ENCODE data around the gene ELOB.

Gene ELOB

DNA sequence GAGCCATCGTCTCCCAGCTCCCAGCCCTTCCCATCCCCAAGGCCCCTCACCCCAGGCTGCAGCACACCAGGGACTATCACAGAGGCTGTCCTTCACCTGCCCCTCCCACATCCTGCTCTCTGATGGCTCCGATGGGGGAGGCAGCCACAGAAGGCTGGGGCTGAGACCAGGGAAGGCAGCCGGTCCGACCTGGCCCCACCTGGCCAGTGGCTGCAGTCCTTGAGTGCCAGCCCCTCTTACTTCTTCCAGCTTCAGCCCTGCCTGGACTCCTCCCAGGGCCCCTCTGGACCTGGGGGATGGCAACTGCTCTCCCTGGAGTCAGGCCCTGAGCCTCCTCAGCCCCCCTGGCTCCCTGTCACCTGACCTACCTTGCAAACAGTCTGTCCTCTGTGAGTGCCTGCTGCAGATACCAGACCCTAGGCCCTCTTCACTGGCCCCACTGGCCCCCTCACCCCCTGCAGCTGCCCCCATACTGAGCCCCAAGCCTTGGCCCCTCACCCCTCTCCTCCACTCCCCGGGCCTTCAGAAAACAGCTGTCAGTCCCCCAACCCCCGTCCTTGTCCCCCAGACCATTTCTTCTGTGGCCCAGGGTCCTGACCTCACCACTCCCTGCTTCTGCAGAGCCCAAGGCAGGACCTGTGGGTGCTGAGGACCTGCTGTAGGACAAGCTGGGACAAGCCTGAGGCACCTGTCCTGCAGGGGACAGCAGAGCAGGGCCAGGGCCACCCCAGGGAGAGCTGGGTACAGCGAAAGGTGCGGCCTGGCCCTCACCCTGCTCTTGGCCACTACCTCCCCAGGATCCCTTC is 37.3 kb downstream of the ELOB start:
- Histone ChIP-seq H3K27me3 (ENCODE audit: control insufficient read depth in 5 of 5, insufficient read depth in 4 of 5, low read length in 5 of 5) (peaks cover 19 to 39% (median 30%) of the 10 kb centered on the region in 5 donors), H3K9ac (ENCODE audit: low read length in 5 of 5) (no peak overlapping the region), H3K27ac (ENCODE audit: low read depth, low read length) (no peak overlapping the region), H3K4me1 (ENCODE audit: control insufficient read depth in 5 of 5, insufficient read depth in 5 of 5, low read length in 5 of 5) (no peaks in the 10 kb centered on the region), H3K36me3 (ENCODE audit: control insufficient read depth in 5 of 5, insufficient read depth in 5 of 5, low read length in 5 of 5) (no peaks in the 10 kb centered on the region), H3K9me3 (ENCODE audit: control insufficient read depth in 5 of 5, low read length in 5 of 5) (no peaks in the 10 kb centered on the region), H3K4me3 (ENCODE audit: low read depth in 1 of 5, low read length in 5 of 5) (no peak overlapping the region)

DNA sequence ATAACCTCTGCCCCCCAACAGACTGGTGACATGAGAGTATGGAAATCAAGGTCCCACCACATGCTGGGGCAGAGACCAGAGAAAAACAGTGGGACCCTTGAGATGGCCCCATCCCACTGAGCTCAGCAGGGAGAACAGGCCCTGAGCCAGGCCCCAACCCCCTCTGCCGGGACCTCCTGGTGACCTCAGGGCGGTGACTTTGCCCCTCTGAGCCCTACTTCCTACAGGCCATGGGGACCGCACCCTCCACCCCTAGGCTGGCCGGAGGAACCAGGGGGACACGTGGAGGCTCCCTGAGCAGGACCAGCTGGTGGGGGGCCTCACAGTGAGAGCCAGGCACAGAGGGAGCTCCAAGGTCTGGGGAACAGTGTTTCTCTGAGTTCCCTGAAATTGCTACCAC is 38.5 kb downstream of the ELOB start:
- Histone ChIP-seq H3K4me1 (ENCODE audit: control insufficient read depth in 5 of 5, insufficient read depth in 5 of 5, low read length in 5 of 5) (no peaks in the 10 kb centered on the region), H3K27ac (ENCODE audit: low read depth, low read length) (no peak overlapping the region), H3K9me3 (ENCODE audit: control insufficient read depth in 5 of 5, low read length in 5 of 5) (no peaks in the 10 kb centered on the region), H3K36me3 (ENCODE audit: control insufficient read depth in 5 of 5, insufficient read depth in 5 of 5, low read length in 5 of 5) (no peaks in the 10 kb centered on the region), H3K4me3 (ENCODE audit: low read depth in 1 of 5, low read length in 5 of 5) (no peak overlapping the region), H3K27me3 (ENCODE audit: control insufficient read depth in 5 of 5, insufficient read depth in 4 of 5, low read length in 5 of 5) (peaks cover 19 to 39% (median 30%) of the 10 kb centered on the region in 5 donors), H3K9ac (ENCODE audit: low read length in 5 of 5) (no peak overlapping the region)

DNA sequence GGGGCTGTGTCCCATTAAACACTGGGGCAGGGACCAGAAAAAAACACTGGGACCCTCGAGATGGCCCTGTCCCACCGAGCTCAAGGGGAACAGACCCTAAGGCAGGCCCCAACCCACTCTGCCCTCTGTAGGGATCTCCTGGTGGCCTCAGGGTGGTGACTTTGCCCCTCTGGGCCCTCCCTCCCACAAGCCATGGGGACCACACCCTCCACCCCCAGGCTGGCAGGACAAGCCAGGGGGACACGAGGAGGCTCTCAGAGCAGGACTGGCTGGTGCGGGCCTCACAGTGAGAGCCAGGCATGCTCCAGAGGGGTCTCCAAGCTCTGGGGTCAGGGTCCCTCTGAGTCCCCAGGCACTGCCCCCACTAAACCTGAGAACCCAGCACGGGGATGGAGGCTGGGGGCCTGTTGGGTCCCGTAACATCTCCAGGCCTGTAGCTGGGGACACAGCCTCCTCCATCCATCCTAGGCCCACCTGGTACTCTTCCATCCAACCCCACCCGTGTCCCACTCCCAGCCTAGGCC is 39.1 kb downstream of the ELOB start:
- no peaks in the 10 kb centered on the region for H3K9me3 ChIP-seq (ENCODE audit: control insufficient read depth in 5 of 5, low read length in 5 of 5)
- no peaks in the 10 kb centered on the region for H3K4me1 ChIP-seq (ENCODE audit: control insufficient read depth in 5 of 5, insufficient read depth in 5 of 5, low read length in 5 of 5)
- H3K36me3 ChIP-seq (ENCODE audit: control insufficient read depth in 5 of 5, insufficient read depth in 5 of 5, low read length in 5 of 5), result no peaks in the 10 kb centered on the region
- H3K4me3 ChIP-seq (ENCODE audit: low read depth in 1 of 5, low read length in 5 of 5), result no peak overlapping the region
- H3K9ac ChIP-seq (ENCODE audit: low read length in 5 of 5), result no peak overlapping the region
- H3K27me3 ChIP-seq (ENCODE audit: control insufficient read depth in 5 of 5, insufficient read depth in 4 of 5, low read length in 5 of 5), result peaks cover 19 to 39% (median 27%) of the 10 kb centered on the region in 5 donors
- no peak overlapping the region for H3K27ac ChIP-seq (ENCODE audit: low read depth, low read length)

DNA sequence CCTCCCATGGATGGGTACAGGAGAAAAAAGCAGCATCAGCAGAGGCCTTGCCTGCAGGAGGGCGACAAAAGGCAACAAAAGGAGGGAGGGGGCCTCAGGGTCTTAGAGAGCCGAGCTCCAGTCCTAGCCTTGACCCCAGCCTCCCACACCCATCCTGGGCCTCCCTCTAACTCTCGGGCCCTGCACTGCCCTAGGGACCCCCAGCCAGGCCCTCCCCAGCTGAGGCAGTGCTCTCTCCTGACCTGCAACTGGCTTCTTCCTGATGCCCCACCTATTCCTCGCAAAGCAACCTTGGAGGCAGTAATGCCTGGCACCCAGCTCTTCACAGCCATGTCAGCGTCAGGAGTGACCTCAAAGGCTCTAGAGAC is 39.9 kb downstream of the ELOB start:
- H3K4me3 ChIP-seq (ENCODE audit: low read depth in 1 of 5, low read length in 5 of 5), result no peak overlapping the region
- H3K27ac ChIP-seq (ENCODE audit: low read depth, low read length), result no peak overlapping the region
- peaks cover 19 to 39% (median 27%) of the 10 kb centered on the region in 5 donors for H3K27me3 ChIP-seq (ENCODE audit: control insufficient read depth in 5 of 5, insufficient read depth in 4 of 5, low read length in 5 of 5)

DNA sequence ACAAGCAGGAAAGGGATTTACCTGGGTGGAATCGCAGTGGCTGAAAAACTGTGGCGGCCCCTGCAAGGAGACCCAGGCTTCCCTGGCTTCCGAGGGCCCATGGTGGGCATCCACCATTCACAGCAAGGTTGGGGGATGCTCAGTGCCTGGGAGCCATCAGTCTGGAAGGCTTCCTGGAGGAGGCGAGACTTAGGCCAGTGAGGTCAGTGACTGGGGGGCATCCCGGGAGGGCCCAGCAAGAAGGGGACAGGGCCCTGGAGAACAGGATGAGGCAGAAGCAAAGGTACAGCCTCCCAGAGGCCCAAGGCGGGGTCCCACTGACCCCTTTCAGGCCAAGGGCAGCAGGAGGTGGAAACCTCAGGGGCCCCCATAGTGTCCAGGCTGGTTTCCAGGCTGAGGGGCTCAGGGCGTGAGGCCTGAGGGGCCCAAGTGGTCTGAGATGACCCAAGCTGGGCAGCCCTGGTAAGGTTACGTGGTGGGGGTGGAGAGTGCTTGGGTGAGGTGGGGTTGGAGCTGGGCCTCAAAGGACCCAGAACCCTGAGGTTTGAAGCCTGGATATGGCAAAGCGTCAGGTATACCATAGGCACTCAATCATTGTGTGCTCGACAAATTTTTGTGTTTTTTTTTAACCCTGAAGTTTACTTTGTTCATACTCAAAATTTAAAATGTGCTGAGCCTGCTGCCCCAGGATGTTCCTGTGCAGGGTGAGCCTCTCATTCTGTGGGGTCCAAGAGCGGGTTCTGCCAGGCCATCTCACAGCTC is 40.4 kb downstream of the ELOB start:
- no peaks in the 10 kb centered on the region for H3K9me3 ChIP-seq (ENCODE audit: control insufficient read depth in 5 of 5, low read length in 5 of 5)
- H3K4me1 ChIP-seq (ENCODE audit: control insufficient read depth in 5 of 5, insufficient read depth in 5 of 5, low read length in 5 of 5), result no peaks in the 10 kb centered on the region
- no peak overlapping the region for H3K27ac ChIP-seq (ENCODE audit: low read depth, low read length)
- H3K27me3 ChIP-seq (ENCODE audit: control insufficient read depth in 5 of 5, insufficient read depth in 4 of 5, low read length in 5 of 5), result peaks cover 19 to 39% (median 27%) of the 10 kb centered on the region in 5 donors
- H3K9ac ChIP-seq (ENCODE audit: low read length in 5 of 5), result peak overlapping the region in 1 of 5 donors; percentile 6
- no peak overlapping the region for H3K4me3 ChIP-seq (ENCODE audit: low read depth in 1 of 5, low read length in 5 of 5)
- H3K36me3 ChIP-seq (ENCODE audit: control insufficient read depth in 5 of 5, insufficient read depth in 5 of 5, low read length in 5 of 5), result no peaks in the 10 kb centered on the region

More for the DNA sequence above, 39.9 kb downstream of the ELOB start:
- H3K9me3 ChIP-seq (ENCODE audit: control insufficient read depth in 5 of 5, low read length in 5 of 5), result no peaks in the 10 kb centered on the region
- H3K4me1 ChIP-seq (ENCODE audit: control insufficient read depth in 5 of 5, insufficient read depth in 5 of 5, low read length in 5 of 5), result no peaks in the 10 kb centered on the region
- H3K36me3 ChIP-seq (ENCODE audit: control insufficient read depth in 5 of 5, insufficient read depth in 5 of 5, low read length in 5 of 5), result no peaks in the 10 kb centered on the region
- peak overlapping the region in 1 of 5 donors; percentile 6 for H3K9ac ChIP-seq (ENCODE audit: low read length in 5 of 5)

DNA sequence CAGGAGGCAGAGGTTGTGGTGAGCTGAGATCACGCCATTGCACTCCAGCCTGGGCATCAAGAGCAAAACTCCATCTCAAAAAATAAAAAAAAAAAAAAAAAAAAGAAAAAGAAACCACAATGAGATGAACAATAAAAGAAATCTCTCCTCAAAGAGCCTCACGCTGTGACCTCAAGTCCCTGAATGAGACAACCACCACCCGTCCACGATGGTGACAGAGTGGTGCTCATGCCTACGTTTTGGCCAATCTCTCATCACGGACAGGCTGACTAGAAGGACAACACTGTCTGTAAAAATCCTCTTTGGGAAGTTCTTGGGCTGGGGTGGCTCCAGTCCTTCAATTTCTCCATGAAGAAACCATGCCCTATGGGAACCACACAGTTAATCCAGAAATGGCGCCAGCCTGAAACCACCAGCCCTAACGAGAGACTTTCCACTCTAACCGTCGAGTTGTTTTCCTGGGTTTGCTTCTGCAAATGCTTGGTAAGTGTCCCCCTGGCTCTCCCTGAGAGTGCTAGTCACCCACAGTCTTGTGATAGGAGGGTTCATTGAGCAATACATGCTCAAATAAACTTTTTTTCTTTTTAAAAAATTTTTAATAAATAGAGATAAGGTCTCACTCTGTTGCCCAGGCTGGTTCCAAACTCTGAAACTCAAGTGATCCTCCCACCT is 42.1 kb downstream of the ELOB start:
- H3K4me1 ChIP-seq (ENCODE audit: control insufficient read depth in 5 of 5, insufficient read depth in 5 of 5, low read length in 5 of 5), result no peaks in the 10 kb centered on the region
- no peak overlapping the region for H3K4me3 ChIP-seq (ENCODE audit: low read depth in 1 of 5, low read length in 5 of 5)
- H3K27me3 ChIP-seq (ENCODE audit: control insufficient read depth in 5 of 5, insufficient read depth in 4 of 5, low read length in 5 of 5), result peaks cover 19 to 32% (median 27%) of the 10 kb centered on the region in 5 donors
- H3K36me3 ChIP-seq (ENCODE audit: control insufficient read depth in 5 of 5, insufficient read depth in 5 of 5, low read length in 5 of 5), result no peaks in the 10 kb centered on the region
- no peak overlapping the region for H3K27ac ChIP-seq (ENCODE audit: low read depth, low read length)
- no peak overlapping the region for H3K9ac ChIP-seq (ENCODE audit: low read length in 5 of 5)
- no peaks in the 10 kb centered on the region for H3K9me3 ChIP-seq (ENCODE audit: control insufficient read depth in 5 of 5, low read length in 5 of 5)

DNA sequence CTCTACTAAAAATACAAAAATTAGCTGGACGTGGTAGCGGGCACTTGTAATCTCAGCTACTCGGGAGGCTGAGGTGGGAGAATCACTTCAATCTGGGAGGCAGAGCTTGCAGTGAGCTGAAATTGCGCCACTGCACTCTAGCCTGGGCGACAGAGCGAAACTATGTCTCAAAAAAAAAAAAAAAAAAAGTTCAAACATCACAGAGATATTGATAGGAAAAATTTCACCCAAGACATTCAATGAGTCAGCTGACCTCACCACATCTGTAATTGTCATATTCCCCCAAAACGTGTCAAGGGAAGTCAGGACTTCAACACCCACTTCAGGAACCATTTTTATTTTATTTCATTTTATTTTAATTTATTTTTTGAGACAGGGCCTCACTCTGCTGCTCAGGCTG is 49.0 kb downstream of the ELOB start:
- Histone ChIP-seq H3K4me1 (ENCODE audit: control insufficient read depth in 5 of 5, insufficient read depth in 5 of 5, low read length in 5 of 5) (no peaks in the 10 kb centered on the region), H3K36me3 (ENCODE audit: control insufficient read depth in 5 of 5, insufficient read depth in 5 of 5, low read length in 5 of 5) (no peaks in the 10 kb centered on the region), H3K27ac (ENCODE audit: low read depth, low read length) (no peak overlapping the region), H3K9me3 (ENCODE audit: control insufficient read depth in 5 of 5, low read length in 5 of 5) (no peaks in the 10 kb centered on the region), H3K9ac (ENCODE audit: low read length in 5 of 5) (no peak overlapping the region), H3K4me3 (ENCODE audit: low read depth in 1 of 5, low read length in 5 of 5) (no peak overlapping the region), H3K27me3 (ENCODE audit: control insufficient read depth in 5 of 5, insufficient read depth in 4 of 5, low read length in 5 of 5) (peaks cover 0 to 7% (median 4%) of the 10 kb centered on the region in 5 donors)

DNA sequence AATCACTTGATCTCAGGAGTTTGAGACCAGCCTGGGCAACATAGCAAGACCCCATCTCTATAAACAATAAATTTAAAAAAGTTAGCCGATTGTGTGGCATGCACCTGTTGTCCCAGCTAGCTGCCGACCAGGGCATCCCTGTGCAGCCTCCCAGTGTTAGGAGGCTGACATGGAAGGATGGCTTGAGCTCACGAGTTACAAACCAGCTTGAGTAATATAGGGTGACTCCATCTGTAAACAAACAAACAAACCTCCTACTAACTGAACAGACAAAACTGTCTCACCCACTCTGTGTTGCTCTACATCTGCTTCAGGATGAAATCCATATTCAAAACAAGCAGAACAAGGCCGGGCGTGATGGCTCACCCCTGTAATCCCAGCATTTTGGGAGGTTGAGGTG is 50.2 kb downstream of the ELOB start:
- H3K27me3 ChIP-seq (ENCODE audit: control insufficient read depth in 5 of 5, insufficient read depth in 4 of 5, low read length in 5 of 5), result peaks cover 0 to 7% (median 4%) of the 10 kb centered on the region in 5 donors
- no peaks in the 10 kb centered on the region for H3K4me1 ChIP-seq (ENCODE audit: control insufficient read depth in 5 of 5, insufficient read depth in 5 of 5, low read length in 5 of 5)
- H3K4me3 ChIP-seq (ENCODE audit: low read depth in 1 of 5, low read length in 5 of 5), result no peak overlapping the region
- no peaks in the 10 kb centered on the region for H3K36me3 ChIP-seq (ENCODE audit: control insufficient read depth in 5 of 5, insufficient read depth in 5 of 5, low read length in 5 of 5)
- no peaks in the 10 kb centered on the region for H3K9me3 ChIP-seq (ENCODE audit: control insufficient read depth in 5 of 5, low read length in 5 of 5)
- H3K9ac ChIP-seq (ENCODE audit: low read length in 5 of 5), result no peak overlapping the region
- H3K27ac ChIP-seq (ENCODE audit: low read depth, low read length), result no peak overlapping the region

DNA sequence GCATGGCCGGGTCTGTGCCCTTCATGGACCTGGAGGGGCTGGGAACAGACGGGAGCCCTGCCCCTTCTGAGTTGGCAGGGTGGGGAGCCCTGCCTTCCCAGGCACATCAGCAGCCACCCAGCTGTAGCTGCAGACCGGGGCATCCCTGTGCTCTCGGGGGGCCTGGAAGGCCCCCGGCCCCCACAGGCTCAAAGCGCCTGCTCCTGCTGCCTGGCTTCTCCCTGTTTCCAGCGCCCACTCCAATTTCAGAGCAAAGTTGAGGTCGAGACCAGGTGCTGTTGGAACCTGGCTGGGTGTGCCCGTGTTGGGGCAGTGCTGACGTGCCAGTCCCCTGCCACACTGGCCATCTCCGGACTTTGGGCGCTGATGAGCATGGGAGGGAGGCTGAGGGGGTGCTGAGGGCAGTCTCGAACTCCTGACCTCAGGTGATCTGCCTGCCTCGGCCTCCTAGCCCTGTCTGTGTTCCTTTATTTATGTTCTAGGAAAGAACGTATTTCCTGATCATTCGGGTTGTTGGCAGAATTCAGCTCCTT is 52.2 kb downstream of the ELOB start:
- H3K36me3 ChIP-seq (ENCODE audit: control insufficient read depth in 5 of 5, insufficient read depth in 5 of 5, low read length in 5 of 5), result no peaks in the 10 kb centered on the region
- H3K27me3 ChIP-seq (ENCODE audit: control insufficient read depth in 5 of 5, insufficient read depth in 4 of 5, low read length in 5 of 5), result peaks cover 0 to 7% (median 4%) of the 10 kb centered on the region in 5 donors
- H3K4me1 ChIP-seq (ENCODE audit: control insufficient read depth in 5 of 5, insufficient read depth in 5 of 5, low read length in 5 of 5), result peaks cover 0 to 5% (median 3%) of the 10 kb centered on the region in 5 donors
- no peak overlapping the region for H3K27ac ChIP-seq (ENCODE audit: low read depth, low read length)
- no peak overlapping the region for H3K4me3 ChIP-seq (ENCODE audit: low read depth in 1 of 5, low read length in 5 of 5)
- no peaks in the 10 kb centered on the region for H3K9me3 ChIP-seq (ENCODE audit: control insufficient read depth in 5 of 5, low read length in 5 of 5)
- no peak overlapping the region for H3K9ac ChIP-seq (ENCODE audit: low read length in 5 of 5)

Data from subcutaneous abdominal adipose tissue (tissue), 5 donors.